AG08396 (cell line): Measurements from ENCODE around the gene THUMPD3.

Source experiments
- DNase-seq: peaks from one replicate; pipeline ENCODE4 v3.0.0; 2012; ENCODE audit warnings: low spot score, mixed read lengths

Gene THUMPD3, protein sequence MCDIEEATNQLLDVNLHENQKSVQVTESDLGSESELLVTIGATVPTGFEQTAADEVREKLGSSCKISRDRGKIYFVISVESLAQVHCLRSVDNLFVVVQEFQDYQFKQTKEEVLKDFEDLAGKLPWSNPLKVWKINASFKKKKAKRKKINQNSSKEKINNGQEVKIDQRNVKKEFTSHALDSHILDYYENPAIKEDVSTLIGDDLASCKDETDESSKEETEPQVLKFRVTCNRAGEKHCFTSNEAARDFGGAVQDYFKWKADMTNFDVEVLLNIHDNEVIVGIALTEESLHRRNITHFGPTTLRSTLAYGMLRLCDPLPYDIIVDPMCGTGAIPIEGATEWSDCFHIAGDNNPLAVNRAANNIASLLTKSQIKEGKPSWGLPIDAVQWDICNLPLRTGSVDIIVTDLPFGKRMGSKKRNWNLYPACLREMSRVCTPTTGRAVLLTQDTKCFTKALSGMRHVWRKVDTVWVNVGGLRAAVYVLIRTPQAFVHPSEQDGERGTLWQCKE

GRCh38 chr3:9362731-9363530 is at the start of gene THUMPD3:
Gene THUMPD3, plus strand, starts transcription at chr3:9363054. Its CDS starts 2,015 bp downstream, at chr3:9365069.
- peak; percentile 85 for DNase-seq

DNA sequence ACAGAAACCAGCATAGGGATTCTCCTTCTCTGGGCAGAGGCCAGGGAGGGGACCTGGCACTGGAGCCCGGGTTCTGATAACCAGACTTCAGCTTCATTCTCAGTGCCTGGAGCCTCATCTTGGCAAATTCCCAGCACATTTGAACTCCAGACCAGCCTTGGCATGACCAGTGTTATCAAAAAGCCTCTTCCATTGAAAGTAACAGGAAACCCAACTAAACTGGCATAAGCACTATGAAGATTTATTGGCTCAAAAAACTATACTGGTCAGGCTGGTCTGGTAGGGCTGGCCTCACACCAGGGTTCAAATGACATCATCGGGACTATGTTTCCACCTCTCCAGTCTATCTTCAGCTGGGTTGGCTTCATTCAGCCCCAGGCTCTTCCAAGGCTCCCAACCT is 48.1 kb upstream of the THUMPD3 start:
- DNase-seq, result no peak

GRCh38 chr3:9316881-9317361 is 45.9 kb upstream of the THUMPD3 start:
- peak; percentile 34 for DNase-seq

DNA sequence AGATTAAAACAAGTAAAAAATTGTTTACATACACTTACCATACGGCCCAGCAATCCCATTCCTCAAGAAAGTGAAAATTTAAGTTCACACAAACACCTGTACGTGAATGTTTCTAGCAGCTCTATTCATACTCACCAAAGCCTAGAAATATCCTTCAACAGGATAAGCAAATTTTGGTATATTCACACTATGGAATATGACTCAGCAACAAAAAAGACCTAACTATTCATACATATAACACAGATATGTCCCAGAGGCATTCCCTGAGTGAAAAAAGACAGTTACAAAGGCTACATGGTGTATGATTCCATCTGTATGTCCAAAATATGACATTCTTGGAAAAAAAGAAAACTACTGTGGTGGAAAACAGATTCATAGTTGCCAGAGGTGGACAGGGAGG is 40.1 kb upstream of the THUMPD3 start:
- no peak for DNase-seq

- no peak for DNase-seq
These were observed 37.9 kb upstream of the THUMPD3 start for GRCh38 chr3:9324944-9325343.

DNA sequence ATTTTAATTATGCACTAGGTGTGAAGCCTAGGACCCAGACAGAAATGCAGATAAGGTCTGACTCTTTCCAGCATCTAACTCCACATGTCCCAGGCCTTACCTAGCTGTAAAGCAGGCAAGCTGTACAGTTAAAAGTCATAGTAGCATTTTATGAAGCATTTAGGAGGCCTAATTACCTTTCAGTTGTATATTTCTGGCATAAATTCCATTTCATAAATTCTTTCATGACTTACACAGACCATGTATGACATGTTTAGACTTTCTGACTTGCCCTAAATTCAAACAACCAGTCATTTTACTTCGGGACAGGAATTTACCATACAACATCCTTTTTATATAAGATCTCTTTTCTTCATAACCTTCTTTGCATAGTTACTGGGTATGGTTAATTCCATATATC is 35.3 kb upstream of the THUMPD3 start:
- no peak for DNase-seq

DNA sequence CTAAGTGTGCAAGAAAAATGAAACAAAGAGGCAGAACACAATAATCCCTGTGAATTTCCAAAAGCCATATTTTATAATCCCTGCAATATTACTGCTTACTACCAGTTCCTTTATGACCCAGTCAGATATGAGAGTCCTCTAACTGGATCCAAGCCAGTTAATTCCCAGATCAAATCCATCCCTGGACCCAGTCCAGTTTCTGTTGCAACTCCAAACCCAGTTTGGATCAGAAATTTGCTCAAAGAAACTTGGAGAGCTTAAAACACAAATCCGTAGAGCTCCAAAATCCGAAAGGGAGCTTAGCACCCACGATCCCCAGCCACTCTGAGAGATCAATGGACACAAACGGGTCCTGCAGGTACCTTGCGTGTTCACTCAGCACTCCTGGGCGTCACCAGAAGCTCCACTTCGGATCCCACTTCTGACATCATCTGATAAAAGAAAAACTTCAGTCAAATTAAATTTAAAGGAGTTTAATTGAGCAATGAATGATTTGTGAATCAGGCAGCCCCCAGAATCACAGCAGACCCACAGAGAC is 32.6 kb upstream of the THUMPD3 start:
- no peak for DNase-seq

GRCh38 chr3:9331171-9331570 is 31.7 kb upstream of the THUMPD3 start:
- no peak for DNase-seq

GRCh38 chr3:9332250-9333030 is 30.4 kb upstream of the THUMPD3 start:
- no peak for DNase-seq

GRCh38 chr3:9339761-9340471 is 22.9 kb upstream of the THUMPD3 start:
- DNase-seq, result peak; percentile 29

DNA sequence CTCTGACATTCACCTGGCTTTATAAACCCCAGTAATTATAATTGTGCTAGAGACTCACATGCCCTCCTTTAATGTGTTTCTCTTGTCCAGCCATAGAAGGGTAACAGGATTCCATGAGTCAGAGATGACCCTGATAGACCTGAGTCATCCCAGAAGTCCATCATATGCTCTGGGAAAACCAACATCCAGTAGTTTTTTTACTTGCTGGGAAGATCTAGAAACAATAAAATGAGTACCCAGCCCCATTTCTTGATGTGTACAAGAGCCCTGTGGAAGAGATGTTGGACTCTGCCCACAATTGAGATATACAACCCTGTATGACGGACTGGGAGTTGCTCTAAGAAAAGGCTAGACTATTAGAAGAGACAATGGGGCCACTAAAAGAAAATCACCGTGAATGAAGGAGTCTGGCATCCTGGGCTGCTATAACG is 22.4 kb upstream of the THUMPD3 start:
- DNase-seq, result peak; percentile 49

GRCh38 chr3:9342696-9343095 is 20.2 kb upstream of the THUMPD3 start:
- DNase-seq, result no peak

DNA sequence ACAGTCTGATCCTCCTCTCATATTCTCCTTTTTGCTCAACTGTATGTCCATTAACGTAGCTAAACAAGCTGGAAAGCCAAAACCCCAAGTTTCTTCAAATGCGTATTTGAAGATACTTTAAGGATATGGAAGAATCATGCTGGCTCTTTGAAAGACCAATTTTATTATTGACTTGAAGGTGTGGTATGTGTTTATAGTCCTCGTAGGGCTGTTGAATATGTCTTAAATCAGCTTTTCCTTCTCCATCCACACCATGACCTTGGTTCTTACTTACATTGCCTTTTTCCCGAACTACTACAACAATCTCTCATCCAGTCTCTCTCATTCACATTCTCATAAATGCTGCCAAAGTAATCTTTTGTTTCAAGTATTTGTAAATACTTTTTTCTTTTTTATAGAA is 19.7 kb upstream of the THUMPD3 start:
- no peak for DNase-seq

DNA sequence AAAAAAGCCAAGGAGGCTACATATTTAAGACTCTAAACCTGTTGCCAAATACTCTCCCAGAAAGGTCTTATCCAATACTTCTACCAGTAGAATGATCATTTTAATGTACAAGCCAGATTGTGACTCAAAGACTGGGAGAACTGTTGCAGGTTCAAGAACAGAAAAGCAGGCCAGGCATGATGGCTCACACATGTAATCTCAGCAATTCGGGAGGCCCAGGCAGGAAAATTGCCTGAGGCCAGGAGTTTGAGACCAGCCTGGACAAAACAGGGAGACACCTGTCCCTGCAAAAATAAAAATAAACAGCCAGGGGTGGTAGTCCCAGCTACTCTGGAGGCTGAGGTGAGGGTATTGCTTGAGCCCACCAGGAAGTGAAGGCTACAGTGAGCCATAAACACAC is 17.8 kb upstream of the THUMPD3 start:
- no peak for DNase-seq

GRCh38 chr3:9346141-9346540 is 16.7 kb upstream of the THUMPD3 start:
- no peak for DNase-seq

DNA sequence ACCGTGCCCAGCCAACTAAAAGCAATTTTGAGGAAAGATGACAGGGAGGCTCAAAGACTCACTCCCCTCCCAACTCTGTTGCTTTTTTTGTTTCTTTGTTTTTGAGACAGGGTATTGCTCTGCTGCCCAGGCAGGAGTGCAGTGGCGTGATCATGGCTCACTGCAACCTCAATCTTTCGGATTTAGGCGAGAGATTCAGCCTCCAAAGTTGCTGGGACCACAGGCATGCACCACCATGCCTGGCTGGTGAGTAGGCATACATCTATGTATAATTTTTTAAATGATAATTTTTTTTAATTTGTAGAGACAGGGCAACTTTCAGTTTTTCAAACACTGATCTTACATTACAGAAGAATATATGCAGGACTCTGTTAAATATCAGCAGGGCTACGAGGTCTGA is 15.8 kb upstream of the THUMPD3 start:
- DNase-seq, result no peak

DNA sequence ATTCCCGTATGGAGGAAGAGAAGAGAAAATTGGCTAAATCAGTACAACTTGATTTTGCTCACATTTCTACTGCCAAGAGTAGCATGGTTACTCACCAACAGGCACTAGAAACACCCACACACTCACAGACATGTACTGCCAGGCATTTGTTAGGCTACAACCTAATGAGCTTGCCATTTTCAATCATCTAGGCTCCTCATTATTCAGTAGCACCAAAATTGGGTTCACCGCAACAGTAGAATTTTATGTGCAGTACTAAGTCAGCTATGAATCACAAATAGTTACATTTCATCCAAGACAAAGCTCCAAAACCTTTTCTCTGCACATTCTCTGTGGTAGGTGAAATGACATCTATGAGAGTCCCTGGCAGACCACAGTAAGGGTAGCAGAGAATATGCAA is 15.0 kb upstream of the THUMPD3 start:
- DNase-seq, result peak; percentile 27

GRCh38 chr3:9349321-9350117 is 13.3 kb upstream of the THUMPD3 start:
- DNase-seq, result peak; percentile 48

- no peak for DNase-seq
These were observed 11.1 kb upstream of the THUMPD3 start for GRCh38 chr3:9351709-9352126.
